AG20443 (cell line): ENCODE measurements around the gene ITGA2B.
A peak's percentile ranks its signal among the peaks of the same experiment; 100 is the strongest.
"Not testable (repeated sequence)": the region's sequence is repeated elsewhere in the genome, so short reads cannot be mapped to it uniquely, and the experiment has no call there.

Experiments used
- DNase-seq: peaks from one replicate; pipeline ENCODE4 v3.0.0; 2012; ENCODE audit warnings: low spot score, mixed read lengths

The ITGA2B gene

GRCh38 chr17:44368391-44369243, 20.8 kb downstream of the ITGA2B start:
- DNase-seq = not testable (repeated sequence)

GRCh38 chr17:44367231-44367979, 22.0 kb downstream of the ITGA2B start:
- DNase-seq = no peak

GRCh38 chr17:44365051-44365450, 24.4 kb downstream of the ITGA2B start:
- not testable (repeated sequence) for DNase-seq

GRCh38 chr17:44363613-44364159, 25.8 kb downstream of the ITGA2B start, which contains the start of gene FAM171A2:
TSS of gene FAM171A2 (minus strand) at chr17:44363853. CDS start at chr17:44363714, 139 bp downstream.
- peak; percentile 94 for DNase-seq

- DNase-seq = peak; percentile 56
Observed at GRCh38 chr17:44362949-44363612, 26.4 kb downstream of the ITGA2B start.

GRCh38 chr17:44362459-44362948, 26.9 kb downstream of the ITGA2B start:
- DNase-seq = no peak

- DNase-seq = no peak
Observed at GRCh38 chr17:44361292-44362260, 27.9 kb downstream of the ITGA2B start.

GRCh38 chr17:44360826-44361225, 28.6 kb downstream of the ITGA2B start:
- DNase-seq = no peak

GRCh38 chr17:44360144-44360533, 29.3 kb downstream of the ITGA2B start:
- no peak for DNase-seq

- no peak for DNase-seq
Observed at GRCh38 chr17:44359458-44360143, 29.8 kb downstream of the ITGA2B start.

GRCh38 chr17:44359006-44359405, 30.4 kb downstream of the ITGA2B start:
- DNase-seq = no peak

GRCh38 chr17:44358066-44358465, 31.4 kb downstream of the ITGA2B start:
- no peak for DNase-seq

- no peak for DNase-seq
Observed at GRCh38 chr17:44356241-44356640, 33.2 kb downstream of the ITGA2B start.

- DNase-seq = no peak
Observed at GRCh38 chr17:44355642-44356099, 33.8 kb downstream of the ITGA2B start.

GRCh38 chr17:44354582-44355561, 34.6 kb downstream of the ITGA2B start:
- DNase-seq = peak; percentile 66

- peak; percentile 72 for DNase-seq
Observed at GRCh38 chr17:44353672-44354331, 35.6 kb downstream of the ITGA2B start.

- no peak for DNase-seq
Observed at GRCh38 chr17:44352828-44353671, 36.4 kb downstream of the ITGA2B start.
